Measurements from ENCODE around the gene METAP1D.

DNA sequence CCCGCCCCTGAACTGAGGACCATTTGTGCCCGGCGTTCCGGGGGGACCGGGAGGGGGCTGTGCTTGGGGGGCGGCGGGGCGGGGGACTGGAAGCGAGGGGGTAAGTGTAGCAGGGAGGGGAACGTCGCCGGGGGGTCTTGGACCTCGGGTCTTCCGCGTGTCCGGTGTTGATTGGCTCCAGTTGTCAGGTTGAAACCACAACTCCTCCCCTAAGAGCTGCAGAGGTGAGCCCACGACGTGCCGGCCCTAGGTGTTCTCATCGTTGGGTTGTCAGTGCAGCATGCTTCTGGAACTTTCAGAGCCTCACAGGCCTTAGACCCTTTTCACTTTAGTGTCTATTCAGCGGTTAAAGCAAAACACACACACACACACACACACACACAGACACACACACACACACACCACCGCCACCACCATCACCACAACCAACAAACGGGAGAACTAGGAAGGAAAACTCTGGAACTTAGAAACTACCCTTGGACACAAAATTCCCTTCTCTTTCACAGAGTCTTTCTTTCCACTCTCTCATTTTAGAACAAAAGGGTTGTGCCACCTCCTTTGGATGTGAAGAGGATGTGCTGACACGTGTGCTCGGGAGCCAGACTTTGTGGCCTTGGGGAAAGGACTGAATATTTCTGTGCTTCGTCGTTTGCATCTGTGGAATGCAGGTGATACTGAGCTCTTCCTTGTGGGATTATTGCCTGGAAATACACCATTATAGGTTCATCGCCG lies 109.7 kb downstream of the METAP1D start:
- TF ChIP-seq GATA2 (IDR thresholded peaks at IDR 0.05; ENCODE audit: low read depth, low read length) (no peak), GATA3 (IDR thresholded peaks at IDR 0.05; ENCODE audit: low read depth, low read length) (no peak)

All from SH-SY5Y (cell line).